GM19395 (cell line): Measurements from ENCODE around the gene PPP1R3A.
"Not testable (repeated sequence)": the region's sequence is repeated elsewhere in the genome, so short reads cannot be mapped to it uniquely, and the experiment has no call there.

Experiments used
- ATAC-seq: cut with Tn5 transposase; IDR thresholded peaks from one replicate; pipeline ENCODE4 v1.9.1; 2021; ENCODE audit warnings: mild to moderate bottlenecking, moderate library complexity; ENCODE audit not compliant: unreplicated experiment

The PPP1R3A gene, protein sequence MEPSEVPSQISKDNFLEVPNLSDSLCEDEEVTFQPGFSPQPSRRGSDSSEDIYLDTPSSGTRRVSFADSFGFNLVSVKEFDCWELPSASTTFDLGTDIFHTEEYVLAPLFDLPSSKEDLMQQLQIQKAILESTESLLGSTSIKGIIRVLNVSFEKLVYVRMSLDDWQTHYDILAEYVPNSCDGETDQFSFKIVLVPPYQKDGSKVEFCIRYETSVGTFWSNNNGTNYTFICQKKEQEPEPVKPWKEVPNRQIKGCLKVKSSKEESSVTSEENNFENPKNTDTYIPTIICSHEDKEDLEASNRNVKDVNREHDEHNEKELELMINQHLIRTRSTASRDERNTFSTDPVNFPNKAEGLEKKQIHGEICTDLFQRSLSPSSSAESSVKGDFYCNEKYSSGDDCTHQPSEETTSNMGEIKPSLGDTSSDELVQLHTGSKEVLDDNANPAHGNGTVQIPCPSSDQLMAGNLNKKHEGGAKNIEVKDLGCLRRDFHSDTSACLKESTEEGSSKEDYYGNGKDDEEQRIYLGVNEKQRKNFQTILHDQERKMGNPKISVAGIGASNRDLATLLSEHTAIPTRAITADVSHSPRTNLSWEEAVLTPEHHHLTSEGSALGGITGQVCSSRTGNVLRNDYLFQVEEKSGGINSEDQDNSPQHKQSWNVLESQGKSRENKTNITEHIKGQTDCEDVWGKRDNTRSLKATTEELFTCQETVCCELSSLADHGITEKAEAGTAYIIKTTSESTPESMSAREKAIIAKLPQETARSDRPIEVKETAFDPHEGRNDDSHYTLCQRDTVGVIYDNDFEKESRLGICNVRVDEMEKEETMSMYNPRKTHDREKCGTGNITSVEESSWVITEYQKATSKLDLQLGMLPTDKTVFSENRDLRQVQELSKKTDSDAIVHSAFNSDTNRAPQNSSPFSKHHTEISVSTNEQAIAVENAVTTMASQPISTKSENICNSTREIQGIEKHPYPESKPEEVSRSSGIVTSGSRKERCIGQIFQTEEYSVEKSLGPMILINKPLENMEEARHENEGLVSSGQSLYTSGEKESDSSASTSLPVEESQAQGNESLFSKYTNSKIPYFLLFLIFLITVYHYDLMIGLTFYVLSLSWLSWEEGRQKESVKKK

GRCh38 chr7:113918946-113919345 is at the start of gene PPP1R3A:
PPP1R3A (minus strand) TSS chr7:113919009; CDS start chr7:113918996, 13 bp downstream.
- ATAC-seq: no peak

- ATAC-seq: no peak
Measured at GRCh38 chr7:113963356-113963755, 44.5 kb upstream of the PPP1R3A start.

DNA sequence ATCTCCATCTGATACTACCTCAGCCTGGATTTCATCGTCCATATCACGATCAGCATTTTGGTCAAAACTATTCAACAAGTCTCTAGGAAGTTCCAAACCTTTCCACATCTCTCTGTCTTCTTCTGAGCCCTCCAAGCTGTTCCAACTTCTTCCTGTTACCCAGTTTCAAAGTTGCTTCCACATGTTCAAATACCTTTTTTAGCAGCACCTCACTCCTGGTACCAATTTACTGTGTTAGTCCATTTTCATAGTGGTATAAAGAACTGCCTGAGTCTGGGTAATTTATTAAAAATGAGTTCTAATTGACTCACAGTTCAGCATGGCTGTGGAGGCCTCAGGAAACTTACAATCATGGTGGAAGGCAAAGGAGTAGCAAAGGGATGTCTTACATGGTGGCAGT is 41.1 kb upstream of the PPP1R3A start:
- no peak for ATAC-seq

DNA sequence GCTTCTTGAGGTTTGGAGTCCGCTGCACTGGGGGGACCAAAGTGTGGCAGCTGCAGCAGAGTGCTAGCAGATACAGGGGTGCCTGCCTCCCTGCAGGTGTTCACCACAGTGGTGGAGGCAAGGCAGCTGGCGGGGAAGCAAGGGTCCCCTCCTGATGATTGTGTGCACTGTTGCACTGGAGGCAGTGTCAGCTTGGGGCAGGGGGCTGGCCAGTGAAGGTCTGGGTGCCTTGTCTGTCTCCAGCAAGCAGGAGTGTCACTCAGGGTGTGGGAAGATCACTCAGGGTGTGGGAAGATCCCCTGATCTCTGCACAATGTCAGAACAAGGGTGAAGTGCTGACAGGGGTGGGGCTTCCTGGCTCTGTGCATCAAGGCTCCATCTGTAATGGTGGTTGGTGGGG is 36.3 kb upstream of the PPP1R3A start:
- no peak for ATAC-seq

DNA sequence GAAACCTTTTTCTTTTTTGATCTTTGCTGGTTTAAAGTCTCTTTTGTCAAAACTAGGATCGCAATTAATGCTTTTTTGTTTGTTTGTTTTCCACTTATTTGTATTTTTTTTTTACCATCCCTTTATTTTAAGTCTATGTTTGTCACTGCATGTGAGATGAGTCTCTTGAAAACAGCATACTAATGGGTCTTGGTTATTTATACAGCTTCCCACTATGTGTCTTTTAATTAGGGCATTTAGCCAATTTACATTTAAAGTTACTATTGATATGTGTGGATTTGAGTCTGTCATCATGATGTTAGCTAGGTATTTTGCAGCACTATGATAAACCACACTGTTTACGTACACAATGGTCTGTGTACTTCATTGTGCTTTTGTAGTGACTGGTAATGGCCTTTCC is 34.7 kb upstream of the PPP1R3A start:
- no peak for ATAC-seq

DNA sequence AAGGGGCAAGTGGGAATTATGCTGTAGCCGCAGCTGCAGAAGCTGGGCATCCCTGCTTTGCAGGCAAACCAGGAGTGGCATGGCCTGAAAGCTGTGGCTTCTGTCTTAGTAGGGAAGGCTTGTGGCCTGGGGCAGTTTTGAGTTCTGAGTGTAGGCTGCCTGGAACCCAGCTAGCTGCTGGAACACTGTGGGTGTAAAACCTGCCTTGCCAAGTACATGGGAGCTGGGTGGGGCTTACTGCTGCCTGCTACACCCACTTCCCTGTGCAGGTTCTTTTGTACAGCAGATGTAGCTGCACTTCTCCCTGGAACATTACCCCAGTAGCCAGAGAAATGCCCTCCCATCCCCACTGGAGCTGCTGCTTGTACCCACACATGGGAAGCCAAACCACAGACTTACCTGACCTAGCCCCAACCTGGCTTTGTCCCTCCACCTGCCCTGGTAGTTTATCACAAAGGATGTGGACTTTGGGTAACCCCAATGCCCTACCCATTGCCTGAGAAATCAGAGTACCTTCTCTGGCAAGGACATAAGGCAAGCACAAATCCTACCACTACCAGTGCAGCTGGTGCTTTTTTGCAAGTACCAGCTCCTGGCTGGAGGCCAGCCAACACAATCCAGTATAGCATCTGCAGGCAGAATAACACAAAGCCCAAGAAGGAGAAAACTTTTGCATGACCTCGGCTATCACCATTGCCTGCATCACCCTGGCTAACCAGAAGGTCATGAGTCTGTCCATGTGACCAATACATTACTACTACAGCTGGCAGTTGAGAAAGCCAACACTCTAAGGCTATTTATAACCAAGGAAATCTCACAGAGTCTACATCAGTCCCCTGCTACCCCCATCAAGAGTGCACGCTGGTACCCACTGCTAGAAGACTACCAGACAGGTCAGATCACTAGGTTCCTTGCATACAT is 26.5 kb upstream of the PPP1R3A start:
- ATAC-seq: no peak

- no peak for ATAC-seq
Measured at GRCh38 chr7:113936982-113937381, 18.2 kb upstream of the PPP1R3A start.

DNA sequence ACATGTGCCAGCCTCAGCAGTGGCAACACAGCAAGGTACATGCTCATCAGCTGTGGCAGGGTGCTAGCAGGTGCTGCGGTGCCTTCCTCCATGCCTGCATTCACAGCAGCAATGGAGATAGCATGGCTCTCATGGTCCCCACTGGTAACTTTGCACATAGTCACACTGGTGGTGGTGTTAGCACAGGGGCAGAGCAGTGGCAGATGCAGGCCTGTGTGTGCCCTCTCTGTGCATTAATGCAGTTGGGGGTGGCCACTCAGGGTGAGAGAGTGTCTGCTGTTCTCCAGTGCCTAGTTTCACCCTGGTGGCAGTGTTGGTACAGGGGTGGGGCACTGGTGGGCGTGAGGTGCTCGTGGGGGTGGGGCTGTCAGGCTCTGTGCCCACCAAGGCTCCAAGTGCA is 17.7 kb upstream of the PPP1R3A start:
- ATAC-seq: no peak

GRCh38 chr7:113929389-113929788 is 10.6 kb upstream of the PPP1R3A start:
- not testable (repeated sequence) for ATAC-seq

DNA sequence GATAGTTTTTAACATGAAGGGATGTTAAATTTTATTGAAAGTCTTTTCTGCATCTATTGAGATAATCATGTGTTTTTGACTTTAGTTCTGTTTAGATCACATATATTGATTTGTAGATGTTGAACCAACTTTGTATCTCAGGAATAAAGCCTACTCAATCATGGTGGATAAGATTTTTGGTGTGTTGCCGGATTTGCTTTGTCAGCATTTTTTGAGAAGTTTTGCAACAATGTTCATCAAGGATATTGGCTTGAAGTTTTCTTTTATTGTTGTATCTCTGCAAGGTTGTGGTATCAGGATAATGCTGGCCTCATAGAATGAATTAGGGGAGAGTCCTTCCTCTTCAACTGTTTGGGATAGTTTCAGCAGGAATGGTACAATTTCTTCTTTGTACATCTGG is 9.3 kb upstream of the PPP1R3A start:
- no peak for ATAC-seq

- ATAC-seq: no peak
Measured at GRCh38 chr7:113922049-113922448, 3.2 kb upstream of the PPP1R3A start.

DNA sequence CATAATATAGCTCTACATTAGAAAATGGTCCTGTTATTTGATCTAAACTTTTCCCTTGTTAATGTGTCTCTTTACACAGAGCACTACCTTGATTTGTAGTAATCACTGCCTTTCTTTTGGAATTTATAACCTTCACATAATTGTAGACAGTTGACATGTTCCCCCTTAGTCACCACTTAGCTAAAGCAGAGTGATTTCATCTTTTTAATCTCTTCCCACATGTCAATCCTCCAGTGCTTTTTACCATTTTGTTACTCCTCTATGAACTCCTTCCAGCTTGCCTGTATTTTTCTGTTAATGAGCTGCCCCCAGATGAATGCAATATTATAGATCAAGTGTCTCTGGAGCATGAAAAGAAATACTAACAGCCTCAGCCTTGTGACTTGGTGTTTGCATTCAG is 2.6 kb upstream of the PPP1R3A start:
- no peak for ATAC-seq

DNA sequence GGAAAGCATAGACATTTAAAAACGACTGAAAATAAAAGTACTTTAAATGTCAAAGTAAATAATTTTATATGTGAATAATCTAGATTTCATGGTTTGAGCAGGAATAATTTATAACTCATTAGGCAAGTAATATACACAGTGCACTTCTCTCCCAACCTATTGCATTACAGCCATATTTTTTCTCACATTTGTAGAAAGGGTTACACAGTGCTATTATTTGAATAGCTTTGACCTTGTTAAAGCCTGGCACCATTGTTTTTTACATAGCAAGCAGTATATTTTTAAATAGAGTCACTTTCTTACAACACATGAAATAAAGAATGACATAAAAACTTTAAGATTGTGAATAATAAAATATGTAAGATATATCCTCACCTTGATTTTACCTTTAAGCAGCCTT is 969 bp downstream of the PPP1R3A start:
- ATAC-seq: no peak

- no peak for ATAC-seq
Measured at GRCh38 chr7:113915956-113916355, 2.9 kb downstream of the PPP1R3A start.

DNA sequence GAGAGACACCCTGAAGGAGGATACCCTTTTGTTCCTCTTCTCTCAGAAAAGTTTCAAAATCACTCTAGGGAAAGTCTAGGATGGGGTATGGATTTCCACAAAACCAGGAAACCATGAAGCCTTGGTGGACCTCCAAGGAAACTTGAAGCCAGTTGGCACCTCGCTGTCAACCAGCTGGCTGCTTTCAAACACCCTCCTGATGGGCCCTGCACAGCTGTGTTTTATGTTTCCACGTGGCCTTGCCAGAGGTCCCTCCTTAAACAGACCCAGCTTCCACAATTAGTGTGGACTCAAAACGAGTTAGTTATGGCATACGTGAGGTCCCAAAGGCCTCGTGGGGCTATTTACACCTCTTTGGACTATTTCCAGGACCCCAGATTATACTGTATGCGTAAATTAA is 5.9 kb downstream of the PPP1R3A start:
- ATAC-seq: no peak

DNA sequence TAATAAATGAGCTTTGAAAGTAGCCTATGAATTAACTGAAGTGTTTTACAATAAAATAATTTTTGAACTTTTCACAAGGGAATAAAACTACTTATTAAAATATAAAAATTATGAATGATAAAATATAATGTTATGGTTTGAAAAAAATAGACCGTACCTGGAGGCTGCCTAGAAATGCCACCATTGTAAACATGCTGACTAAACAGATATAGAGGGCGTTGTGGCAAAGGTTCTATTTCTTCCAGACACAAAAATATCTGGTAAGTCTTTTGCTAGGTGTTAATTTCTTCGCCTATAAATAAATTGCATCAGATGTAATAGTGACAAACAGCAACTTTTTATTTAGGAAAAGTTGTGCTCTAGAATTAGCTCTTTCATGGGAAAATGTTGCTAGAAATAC is 11.2 kb downstream of the PPP1R3A start:
- no peak for ATAC-seq

GRCh38 chr7:113904521-113904920 is 14.3 kb downstream of the PPP1R3A start:
- no peak for ATAC-seq

DNA sequence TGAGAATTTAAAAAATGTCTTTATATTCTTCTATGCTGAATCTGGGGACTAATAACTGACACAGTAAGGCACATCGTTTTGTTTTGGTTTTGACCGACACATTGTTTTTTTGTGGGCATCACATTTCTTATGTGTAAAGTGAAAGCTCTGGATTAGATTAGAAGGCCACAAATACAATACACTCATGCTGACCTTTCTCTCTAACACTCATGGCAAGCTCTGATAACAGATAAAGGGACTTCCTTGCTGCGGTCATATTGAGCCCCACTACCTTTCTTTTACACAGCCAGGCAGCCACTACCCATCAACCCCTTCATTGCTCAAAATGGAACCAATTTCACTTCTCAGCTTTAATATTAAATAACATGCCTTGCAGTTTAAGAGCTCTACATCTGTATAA is 26.0 kb downstream of the PPP1R3A start:
- ATAC-seq: no peak

GRCh38 chr7:113891828-113892227 is 27.0 kb downstream of the PPP1R3A start:
- ATAC-seq: no peak

DNA sequence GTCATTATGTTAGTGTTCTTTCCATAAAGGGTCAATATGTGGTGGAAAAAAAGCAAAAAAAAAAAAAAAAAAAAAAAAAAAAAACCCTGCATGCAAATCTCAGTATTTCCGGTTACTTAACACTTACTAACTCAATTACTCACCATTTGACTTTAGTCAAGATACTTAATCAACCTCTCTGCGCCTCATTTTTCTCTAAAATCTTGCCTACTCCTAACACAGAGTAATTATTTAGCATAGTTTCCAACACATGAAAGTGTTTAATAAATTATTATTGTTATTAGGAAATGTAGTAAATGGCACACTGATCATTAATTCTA is 27.8 kb downstream of the PPP1R3A start:
- no peak for ATAC-seq
